Measurements from ENCODE around the gene ADARB2.
"Not testable (repeated sequence)": the region's sequence is repeated elsewhere in the genome, so short reads cannot be mapped to it uniquely, and the experiment has no call there.

ADARB2 gene

GRCh38 chr10:1178506-1178905, 558.8 kb downstream of the ADARB2 start:
- DNase-seq (ENCODE audit: low read depth, low spot score): no peak

GRCh38 chr10:1177936-1178335, 559.4 kb downstream of the ADARB2 start:
- no peak for DNase-seq (ENCODE audit: low read depth, low spot score)

GRCh38 chr10:1175956-1176565, 561.3 kb downstream of the ADARB2 start:
- no peak for DNase-seq (ENCODE audit: low read depth, low spot score)

- DNase-seq (ENCODE audit: low read depth, low spot score): no peak
These were observed 563.3 kb downstream of the ADARB2 start for GRCh38 chr10:1174022-1174421.

GRCh38 chr10:1173091-1173490, 564.2 kb downstream of the ADARB2 start:
- no peak for DNase-seq (ENCODE audit: low read depth, low spot score)

- no peak for DNase-seq (ENCODE audit: low read depth, low spot score)
These were observed 564.9 kb downstream of the ADARB2 start for GRCh38 chr10:1172256-1172984.

GRCh38 chr10:1171586-1171985, 565.7 kb downstream of the ADARB2 start:
- no peak for DNase-seq (ENCODE audit: low read depth, low spot score)

GRCh38 chr10:1171182-1171581, 566.1 kb downstream of the ADARB2 start:
- no peak for DNase-seq (ENCODE audit: low read depth, low spot score)

GRCh38 chr10:1170867-1171180, 566.5 kb downstream of the ADARB2 start:
- no peak for DNase-seq (ENCODE audit: low read depth, low spot score)

GRCh38 chr10:1169981-1170866, 567.1 kb downstream of the ADARB2 start:
- DNase-seq (ENCODE audit: low read depth, low spot score): no peak

- DNase-seq (ENCODE audit: low read depth, low spot score): no peak
These were observed 568.0 kb downstream of the ADARB2 start for GRCh38 chr10:1169186-1169885.

GRCh38 chr10:1168763-1169162, 568.6 kb downstream of the ADARB2 start:
- DNase-seq (ENCODE audit: low read depth, low spot score): no peak

- no peak for DNase-seq (ENCODE audit: low read depth, low spot score)
These were observed 570.5 kb downstream of the ADARB2 start for GRCh38 chr10:1166828-1167275.

- DNase-seq (ENCODE audit: low read depth, low spot score): no peak
These were observed 571.1 kb downstream of the ADARB2 start for GRCh38 chr10:1166101-1166827.

GRCh38 chr10:1163831-1164230, 573.5 kb downstream of the ADARB2 start:
- no peak for DNase-seq (ENCODE audit: low read depth, low spot score)

- no peak for DNase-seq (ENCODE audit: low read depth, low spot score)
These were observed 574.1 kb downstream of the ADARB2 start for GRCh38 chr10:1163204-1163660.

- DNase-seq (ENCODE audit: low read depth, low spot score): no peak
These were observed 574.7 kb downstream of the ADARB2 start for GRCh38 chr10:1162481-1163203.

- DNase-seq (ENCODE audit: low read depth, low spot score): not testable (repeated sequence)
These were observed 576.0 kb downstream of the ADARB2 start for GRCh38 chr10:1161315-1161673.

- no peak for DNase-seq (ENCODE audit: low read depth, low spot score)
These were observed 576.6 kb downstream of the ADARB2 start for GRCh38 chr10:1160561-1161314.

Data from smooth muscle cell of the brain vasculature (primary cell).